GM18507 (cell line): ENCODE results near the gene EPC1.
"Not testable (repeated sequence)": the region's sequence is repeated elsewhere in the genome, so short reads cannot be mapped to it uniquely, and the experiment has no call there.

Experiments used
- DNase-seq: peaks from one replicate; pipeline ENCODE4 v3.0.0; 2011; ENCODE audit warnings: low read depth; ENCODE audit not compliant: insufficient read length; ENCODE audit errors: extremely low spot score
- FAIRE-seq: peaks from 2 replicates; lab custom pipeline; 2011; peaks lifted over from hg19 to GRCh38; lab: Jason Lieb, UNC

EPC1 gene

DNA sequence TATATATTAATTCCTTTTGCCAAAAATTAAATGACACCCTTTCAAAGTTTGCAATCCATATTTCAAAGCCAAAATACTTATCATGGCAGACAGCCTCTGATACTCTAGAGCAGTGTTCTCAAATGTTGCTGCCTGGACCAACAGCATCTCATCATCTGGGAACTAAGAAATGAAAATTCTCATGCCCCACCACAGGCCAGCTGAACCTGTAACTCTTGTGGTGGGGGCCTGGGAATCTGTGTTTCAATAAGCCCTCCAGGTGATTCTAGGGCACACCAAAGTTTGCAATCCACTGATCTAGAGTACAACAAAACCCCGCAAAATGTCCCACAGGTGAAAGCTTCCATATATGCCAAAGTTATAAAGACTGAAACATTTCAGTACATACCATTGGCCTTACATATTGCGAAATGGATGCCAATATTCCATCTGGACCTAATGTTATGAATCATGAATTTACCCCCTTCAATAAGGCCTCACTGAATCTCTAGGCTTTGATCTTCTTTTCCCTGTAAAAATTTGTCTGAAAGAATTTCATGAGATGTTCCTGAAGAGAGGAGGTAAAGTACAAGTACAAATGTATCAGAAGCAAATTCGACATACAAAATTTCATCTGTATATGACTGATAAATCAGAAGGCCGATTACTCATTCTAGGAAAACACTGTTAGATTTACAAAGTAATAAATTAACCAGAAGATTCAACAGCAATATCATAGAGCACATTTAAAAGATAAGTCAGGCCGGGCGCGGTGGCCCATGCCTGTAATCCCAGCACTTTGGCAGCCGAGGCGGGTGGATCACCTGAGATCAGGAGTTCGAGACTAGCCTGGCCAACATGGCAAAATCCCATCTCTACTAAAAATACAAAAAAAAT is 25.3 kb upstream of the EPC1 start:
- FAIRE-seq: peak; percentile 38

DNA sequence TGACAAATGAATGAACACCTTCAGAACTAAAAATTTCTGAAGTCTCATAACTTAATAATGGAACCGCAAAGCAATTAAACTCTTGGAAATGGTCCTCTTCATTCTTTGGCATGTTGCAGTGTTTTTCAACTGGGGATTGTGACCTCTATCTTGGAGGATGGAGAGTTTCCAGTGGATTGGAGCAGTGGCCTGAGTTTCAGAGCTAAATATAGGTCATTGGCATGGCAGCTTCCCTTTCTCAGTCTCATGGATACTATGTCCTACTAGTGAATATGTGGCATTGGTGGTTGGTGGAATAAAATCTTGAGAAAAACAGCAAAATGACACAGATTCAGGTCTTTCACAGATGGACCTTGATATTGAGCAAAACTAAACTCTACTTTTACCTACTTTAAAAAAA is 24.1 kb upstream of the EPC1 start:
- no peak for DNase-seq

More for the DNA sequence above, 25.3 kb upstream of the EPC1 start:
- DNase-seq: no peak

DNA sequence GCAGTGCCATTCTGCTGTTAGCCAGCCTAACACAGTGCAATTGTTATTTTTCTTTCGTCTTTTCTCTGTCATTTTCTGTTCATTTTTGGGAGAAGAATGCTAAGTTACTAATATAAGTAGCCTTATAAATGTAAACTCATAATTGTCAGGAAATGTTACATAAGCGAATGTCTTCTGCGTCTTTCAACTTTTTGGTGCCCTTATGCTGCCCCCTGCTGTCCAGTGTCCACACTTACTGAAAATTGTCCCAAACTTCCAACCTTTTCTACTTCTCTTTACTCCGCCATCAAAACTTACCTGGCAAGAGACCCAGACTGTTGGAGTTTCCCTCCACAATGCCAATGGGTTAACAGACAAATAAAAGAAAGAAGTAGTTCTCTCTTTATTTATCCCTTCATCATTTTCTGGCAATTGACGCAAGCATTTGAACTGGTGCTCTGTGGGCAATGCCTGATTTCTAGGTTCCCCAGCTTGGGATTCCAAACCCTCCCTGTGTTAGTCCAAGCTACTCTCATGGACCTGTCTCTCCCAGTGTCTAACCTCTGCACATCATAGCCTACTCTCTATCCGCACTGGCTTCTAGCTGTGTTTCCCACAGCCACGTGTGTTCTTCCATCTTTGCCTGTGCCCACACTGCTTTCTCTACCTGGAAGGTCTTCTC is 21.0 kb upstream of the EPC1 start:
- FAIRE-seq (peak; percentile 89), DNase-seq (no peak)

More for the DNA sequence above, 24.1 kb upstream of the EPC1 start:
- no peak for FAIRE-seq

DNA sequence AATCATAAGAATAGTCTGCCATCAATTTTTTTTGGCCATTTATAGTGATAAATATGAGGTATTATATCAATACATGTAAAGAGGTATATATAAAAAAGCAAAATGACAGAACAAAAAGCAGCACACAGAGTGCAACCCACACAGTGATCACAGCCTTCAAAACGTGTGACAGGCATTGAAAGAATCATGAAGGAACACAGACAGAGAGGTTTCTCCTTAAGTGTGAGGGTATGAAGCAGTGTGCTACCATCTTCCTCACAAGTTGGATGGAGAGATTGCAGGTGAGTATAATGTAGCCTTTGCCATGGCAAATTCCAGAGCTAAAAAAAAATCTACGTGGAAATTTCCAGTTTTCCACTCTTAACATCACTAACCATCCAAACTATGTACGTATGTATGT is 19.6 kb upstream of the EPC1 start:
- DNase-seq (no peak), FAIRE-seq (no peak)

DNA sequence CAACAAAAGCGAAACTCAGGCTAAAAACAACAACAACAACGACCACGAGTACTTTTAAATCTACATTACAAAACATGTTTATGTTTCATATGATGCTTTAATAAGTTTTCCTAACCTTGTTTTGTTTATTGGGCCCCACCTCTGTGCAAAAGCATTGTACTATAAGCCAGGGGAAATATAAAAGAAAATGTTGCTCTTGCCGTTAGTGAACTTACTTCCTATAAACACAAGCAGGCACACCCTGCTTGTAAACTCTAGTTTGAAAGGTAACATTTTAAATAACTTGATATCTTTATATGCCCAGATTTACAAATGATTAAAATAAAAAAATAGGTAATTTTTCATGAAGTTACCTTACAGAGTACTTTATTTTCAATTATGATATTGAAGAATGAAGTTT is 19.2 kb upstream of the EPC1 start:
- DNase-seq (no peak), FAIRE-seq (no peak)

DNA sequence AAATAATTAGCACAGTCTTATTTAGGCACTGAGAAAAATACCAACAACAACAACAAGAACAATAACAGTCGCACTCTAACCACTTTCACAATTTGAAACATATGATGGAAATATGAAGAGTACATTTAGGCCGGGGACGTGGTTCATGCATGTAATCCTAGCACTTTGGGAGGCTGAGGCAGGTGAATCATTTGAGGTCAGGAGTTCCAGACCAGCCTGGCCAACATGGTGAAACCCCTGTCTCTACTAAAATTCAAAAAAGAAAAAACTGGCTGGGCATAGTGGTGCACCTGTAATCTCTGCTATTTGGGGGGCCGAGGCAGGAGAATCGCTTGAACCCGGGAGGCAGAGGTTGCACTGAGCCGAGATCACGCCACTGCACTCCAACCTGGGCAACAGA is 18.4 kb upstream of the EPC1 start:
- FAIRE-seq, DNase-seq: not testable (repeated sequence)

DNA sequence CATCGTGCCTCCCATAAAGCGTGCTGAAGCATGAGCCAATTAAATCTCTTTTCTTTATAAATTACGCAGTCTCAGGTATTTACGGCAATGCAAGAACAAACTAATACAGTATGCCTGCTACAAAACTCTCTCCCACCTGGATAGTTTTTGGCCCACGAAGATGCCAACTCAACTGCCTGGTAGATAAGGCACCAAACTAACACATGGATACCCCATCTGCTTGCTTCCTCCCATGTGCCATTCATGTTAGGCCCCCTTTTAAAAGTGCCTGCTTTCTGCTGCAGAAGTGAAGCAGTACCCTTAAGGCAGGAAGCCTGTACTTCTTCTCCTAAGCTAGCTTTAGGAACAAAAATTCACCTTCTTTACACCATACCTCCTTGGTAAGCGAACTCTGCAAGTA is 15.6 kb upstream of the EPC1 start:
- FAIRE-seq (no peak), DNase-seq (no peak)

DNA sequence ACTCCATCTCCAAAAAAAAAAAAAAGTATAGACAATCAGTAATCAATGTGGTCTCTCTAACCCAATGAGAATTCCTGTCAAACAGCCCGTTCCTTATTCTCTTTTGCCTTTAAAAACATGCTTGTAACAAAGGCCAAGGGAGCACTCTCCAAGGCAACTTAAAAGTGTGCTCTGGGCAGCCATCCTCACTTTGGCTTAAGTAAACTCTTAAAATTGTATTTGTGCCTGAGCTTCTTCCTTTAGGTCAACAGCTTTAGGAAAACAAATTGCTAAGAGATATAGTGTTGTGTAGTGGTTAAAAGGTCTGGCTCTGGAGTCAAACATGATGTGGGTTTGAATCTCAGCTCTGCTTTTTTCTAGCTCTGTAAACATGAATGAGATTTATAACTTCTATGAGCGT is 13.9 kb upstream of the EPC1 start:
- FAIRE-seq (no peak), DNase-seq (no peak)

DNA sequence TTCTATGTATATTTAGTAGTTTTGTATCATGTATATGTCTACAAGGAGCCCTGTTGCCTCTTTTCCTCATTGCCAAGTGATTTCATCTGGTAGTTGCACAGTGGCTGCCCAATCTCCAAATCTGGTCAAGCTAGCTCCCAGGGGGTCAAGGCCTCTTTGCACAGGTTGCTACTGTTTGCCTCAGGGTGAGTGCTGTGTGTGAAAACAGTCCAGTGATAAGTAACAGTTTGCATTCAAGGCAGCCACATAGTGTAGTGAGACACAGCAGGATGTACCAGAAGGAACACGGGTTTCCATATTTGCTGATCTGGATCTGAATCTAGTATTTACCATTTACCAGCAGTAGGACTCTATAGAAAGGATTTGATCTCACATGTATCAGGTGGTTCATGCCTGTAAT is 13.3 kb upstream of the EPC1 start:
- DNase-seq: no peak
- no peak for FAIRE-seq

DNA sequence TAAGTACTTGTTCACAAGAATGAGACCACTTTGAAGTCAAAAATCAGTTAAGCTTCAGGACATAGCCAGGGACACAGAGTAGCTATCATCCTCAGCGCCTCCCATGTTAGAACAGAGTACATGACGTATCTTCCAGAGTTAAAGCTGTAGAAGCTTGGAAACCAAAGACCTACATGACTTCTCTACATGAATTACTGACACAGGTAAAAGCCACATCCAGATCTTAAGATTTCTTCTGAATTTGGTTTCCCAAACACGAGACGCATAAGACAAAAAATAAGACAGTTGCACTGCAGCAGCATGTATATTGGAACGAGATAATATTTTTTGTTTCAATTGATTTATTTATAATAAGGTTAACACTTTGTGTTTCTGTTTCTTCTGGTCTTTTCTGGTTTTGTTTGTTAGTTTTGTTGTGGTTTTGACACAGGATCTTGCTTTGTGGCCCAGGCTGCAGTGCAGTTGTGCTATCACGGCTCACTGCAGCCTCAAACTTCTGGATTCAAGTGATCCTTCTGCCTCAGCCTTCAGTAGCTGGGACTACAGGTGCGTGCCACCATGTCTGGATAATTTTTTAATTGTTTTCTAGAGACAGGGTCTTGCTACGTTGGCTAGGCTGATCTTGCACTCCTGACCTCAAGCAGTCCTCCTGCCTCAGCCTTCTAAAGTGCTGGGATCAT is 10.2 kb upstream of the EPC1 start:
- no peak for DNase-seq
- no peak for FAIRE-seq

DNA sequence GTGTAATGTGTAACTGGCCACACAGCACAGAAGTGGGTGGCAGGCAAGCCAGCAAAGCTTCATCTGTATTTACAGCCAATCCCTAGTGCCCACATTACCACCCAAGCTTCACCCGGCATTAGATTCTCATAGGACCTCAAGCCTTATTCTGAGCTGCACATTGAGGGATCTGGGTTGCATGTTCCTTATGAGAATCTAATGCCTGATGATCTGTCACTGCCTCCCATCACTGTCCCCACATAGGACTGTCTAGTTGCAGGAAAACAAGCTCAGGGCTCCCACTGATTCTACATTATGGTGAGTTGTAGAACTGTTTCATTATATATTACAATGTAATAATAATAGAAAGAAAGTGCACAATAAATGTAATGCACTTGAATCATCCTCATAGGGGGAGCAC is 7.7 kb upstream of the EPC1 start:
- FAIRE-seq: not testable (repeated sequence)

DNA sequence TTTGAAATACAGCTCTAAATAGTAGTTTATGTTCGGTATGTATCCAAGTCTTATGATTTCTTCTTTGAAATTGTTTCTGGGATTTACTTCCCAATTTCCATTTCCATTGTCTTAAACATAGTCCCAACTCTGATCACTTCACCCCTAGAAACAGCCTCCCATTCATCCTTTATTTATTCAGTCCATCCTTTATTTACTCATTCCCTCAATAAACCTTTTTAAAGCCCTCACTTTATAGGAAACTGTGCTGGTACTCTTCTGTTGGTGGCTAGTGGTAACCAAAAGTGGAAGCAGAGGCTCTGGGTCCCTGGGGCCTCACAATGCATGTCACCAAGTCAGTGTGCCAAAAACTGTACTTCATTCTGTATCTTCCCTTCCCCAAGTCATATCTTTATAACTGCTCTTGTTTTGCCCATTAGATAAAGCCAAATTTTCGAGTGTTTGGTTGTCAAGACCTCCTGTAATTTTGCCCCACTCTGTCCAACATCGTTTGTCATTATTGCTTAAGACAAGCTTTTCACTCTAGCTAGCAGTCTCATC is 3.9 kb upstream of the EPC1 start:
- no peak for DNase-seq
- FAIRE-seq: no peak

More for the DNA sequence above, 7.7 kb upstream of the EPC1 start:
- DNase-seq: not testable (repeated sequence)

DNA sequence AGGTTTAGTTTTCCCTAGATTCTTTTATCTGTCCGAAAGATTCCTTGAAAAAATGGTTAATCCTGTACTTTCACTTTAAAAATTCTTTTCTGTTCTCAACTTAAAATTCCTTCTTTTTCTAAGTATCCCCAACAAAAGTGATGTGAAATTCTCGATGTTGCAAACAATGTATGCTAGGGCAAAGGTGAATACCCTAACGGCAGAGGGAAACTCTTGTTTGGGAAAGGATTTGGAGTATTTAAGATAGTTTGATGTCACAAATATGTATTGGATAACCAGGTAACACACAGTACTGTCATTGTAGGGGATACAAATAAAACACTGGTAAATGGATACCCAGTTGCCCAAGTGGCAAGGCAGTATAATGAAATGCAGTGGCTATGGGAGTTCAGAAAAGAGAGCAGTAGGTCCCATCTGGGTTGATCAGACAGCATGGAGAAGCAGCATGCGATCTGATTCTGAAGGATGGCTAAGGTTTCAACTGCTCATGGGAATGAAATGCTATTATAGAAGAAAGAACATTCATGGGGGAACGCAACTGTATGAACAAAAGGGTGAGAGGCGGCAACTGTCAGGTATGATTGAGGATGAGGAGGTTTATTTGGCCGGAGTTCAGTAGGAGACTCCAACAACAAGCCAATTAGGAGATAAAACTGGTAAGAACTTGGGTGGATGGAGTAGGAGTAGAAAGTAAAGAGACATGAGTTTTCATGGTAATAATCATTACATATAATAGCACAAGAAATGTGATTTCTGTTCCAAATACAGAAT is 3.2 kb upstream of the EPC1 start:
- FAIRE-seq (no peak), DNase-seq (no peak)

DNA sequence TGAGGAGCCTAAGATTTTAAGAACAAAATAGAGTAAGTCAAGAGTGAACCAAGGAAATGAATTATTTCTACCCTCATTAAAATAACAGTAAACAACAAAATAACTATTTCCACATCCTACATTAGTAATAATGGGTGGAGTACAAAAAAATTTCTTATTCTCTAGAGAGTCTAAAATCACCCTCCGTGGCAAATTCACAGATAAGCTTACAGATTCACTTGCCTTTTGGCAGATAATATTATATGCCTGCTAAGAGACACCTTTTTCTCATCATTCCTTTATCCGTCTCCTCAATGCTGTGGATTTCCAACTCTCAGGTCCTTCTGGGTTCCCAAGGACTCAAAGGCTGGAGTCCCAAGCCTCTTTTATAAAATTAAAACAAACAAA is 2.2 kb upstream of the EPC1 start:
- FAIRE-seq (no peak), DNase-seq (no peak)

DNA sequence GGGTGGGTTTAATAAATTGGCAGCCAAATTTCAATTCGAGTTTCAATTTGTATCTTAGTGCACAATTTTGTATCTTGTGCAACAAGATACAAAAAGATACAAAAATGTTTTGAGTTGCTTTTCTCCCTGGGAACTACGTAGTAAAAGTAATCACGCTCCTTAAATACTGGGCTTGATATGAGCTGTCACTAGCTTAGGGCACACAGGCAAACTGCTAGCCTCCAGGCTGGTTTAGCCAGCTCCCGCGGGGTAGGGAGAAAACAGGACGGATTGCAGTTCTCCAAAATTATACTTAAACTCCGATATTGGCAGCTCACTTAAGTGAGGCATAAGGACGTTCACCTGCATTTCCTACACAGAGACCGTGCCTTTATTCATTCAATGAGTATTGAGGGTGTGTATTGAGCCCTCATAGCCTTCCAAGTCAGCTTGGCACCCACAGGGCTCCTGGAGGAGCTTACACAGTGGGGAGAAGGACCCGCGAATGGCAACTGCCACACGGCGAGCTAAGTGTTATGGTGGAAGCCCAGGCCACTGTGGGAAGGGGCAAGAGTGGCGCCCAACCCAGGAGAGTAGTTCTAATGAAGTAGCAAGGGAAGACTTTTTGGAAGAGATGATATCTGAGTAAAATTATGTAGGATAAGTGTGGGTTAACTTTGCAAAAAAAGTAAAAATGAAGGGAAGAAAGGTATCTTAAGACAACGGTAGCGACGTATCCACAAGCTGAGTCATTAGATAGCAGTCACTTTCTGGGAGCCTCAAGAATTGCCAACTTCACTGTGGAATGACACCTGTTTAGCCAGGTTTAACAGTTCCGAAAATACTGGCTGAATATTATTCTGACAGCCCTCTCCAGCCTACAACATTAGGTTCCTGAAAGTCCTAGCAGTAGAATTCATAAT is 1.6 kb upstream of the EPC1 start:
- DNase-seq: no peak
- FAIRE-seq: no peak

DNA sequence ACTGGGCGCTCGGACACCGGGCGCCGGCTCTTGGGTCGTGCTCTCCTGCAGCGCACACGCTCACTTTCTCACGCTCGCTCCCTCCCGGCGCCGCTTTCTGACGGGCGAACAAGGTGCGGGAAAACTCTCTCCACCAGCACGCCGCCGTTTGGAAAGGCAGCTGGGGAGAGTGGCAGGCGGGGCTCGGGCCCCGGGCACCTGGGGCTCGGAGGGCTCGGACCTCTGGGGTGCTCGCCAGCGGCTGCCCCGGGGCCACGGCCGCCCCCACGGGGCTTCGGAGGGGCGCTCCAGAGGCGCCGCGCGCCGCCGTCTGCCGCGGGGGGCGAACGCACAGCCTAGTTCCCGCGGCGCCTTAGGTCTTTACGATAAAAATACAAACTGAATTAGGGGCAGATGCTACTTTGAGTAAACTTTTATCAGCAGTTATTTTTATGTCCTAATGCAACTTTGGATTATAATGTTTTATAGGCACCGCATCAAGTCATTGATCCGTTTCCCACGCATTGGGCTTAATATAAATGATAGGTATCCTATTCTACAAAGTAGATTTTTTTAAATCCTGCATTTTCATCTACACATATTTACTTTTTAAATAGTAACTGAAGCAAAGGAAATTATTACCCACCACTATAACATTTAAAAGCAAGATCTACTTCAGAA is 535 bp upstream of the EPC1 start:
- FAIRE-seq: no peak
- no peak for DNase-seq

DNA sequence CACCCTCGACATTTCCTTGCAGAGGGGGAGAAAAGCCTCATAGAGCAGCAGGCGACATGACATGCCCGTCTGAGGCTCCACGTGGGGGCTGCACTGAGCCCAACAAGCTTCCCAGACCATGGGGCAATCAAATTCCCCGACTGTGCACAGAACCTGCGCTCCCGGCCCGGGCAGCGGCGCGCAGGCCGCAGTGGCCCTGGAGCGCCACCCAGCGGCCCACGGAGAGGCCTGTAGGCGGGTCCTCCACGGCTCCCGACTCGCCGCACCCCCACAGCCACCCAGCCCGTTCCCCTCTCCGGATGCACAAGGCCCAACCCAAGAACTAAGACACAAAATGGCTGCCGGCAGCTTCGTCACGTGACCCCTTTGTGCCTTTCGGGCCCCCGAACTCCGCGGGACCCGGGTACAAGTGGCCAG is 816 bp downstream of the EPC1 start:
- FAIRE-seq (peak; percentile 94), DNase-seq (peak; percentile 83)

DNA sequence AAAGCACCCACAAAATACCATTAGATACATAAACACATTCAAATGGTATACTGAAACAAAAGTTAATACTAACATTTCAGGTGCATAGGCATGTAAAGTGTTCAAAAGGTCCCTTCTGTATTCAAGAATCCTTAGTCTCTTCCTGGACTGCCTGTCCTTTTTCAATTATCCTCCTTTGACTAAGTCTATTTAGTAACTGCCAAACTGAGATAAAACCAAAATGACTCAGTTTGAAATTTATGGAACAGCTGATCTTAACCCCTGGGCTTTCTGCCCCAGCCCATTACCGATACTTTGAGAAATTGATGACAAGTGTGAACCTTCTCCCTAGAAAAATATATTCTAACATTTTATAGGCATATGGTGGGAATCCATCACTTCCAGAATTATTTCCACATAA is 5.4 kb downstream of the EPC1 start:
- FAIRE-seq (no peak), DNase-seq (no peak)
